HepG2 (cell line): ENCODE measurements around the gene APBB2. TPM values are rescaled to one million over a fixed set of nuclear protein-coding genes. Genes with fewer than 3 reads are reported as not detected.

ENCODE experiments used
- CEBPZ ChIP-seq: IDR thresholded peaks from 2 replicates; pipeline ENCODE4 v1.6.1; 2012; ENCODE audit warnings: low read length, improper control_type of control experiment
- CREB1 ChIP-seq, 2 experiments: fragments of 450-650 bp in 1 of 2; IDR thresholded peaks; 2 replicates each; pipeline ENCODE4 v1.6.1; 2016 to 2017; ENCODE audit warnings: control low read depth in 1 of 2, mild to moderate bottlenecking in 1 of 2, missing compliant biosample characterization in 1 of 2, missing genetic modification characterization in 1 of 2
- FOSL1 ChIP-seq: sonication (generic); formaldehyde crosslinking; IDR thresholded peaks from 2 replicates; pipeline ENCODE4 v1.9.0; 2021; ENCODE audit warnings: missing genetic modification reagents, borderline replicate concordance
- HNRNPK ChIP-seq: fragments of 200-400 bp; formaldehyde crosslinking; IDR thresholded peaks from 2 replicates; pipeline ENCODE4 v1.6.1; 2018; ENCODE audit warnings: low read length, low read depth, moderate library complexity, mild to moderate bottlenecking; ENCODE audit not compliant: poor library complexity, severe bottlenecking
- IRF9 ChIP-seq: sonication (generic); formaldehyde crosslinking; IDR thresholded peaks from 2 replicates; pipeline ENCODE4 v1.8.0; 2022; ENCODE audit warnings: missing genetic modification reagents, mild to moderate bottlenecking, borderline replicate concordance
- MAFG ChIP-seq: sonication (generic); formaldehyde crosslinking; IDR thresholded peaks from 2 replicates; pipeline ENCODE4 v1.5.1; 2020; ENCODE audit warnings: mild to moderate bottlenecking, missing genetic modification reagents
- NFKBIZ ChIP-seq: IDR thresholded peaks from 2 replicates; pipeline ENCODE4 v1.6.1; 2018; ENCODE audit warnings: missing genetic modification reagents, missing compliant biosample characterization
- PAX8 ChIP-seq: sonication (generic); formaldehyde crosslinking; IDR thresholded peaks from 2 replicates; pipeline ENCODE4 v1.8.0; 2022; ENCODE audit warnings: mild to moderate bottlenecking, missing genetic modification reagents, borderline replicate concordance
- PRMT3 ChIP-seq: sonication (generic); formaldehyde crosslinking; IDR thresholded peaks from 2 replicates; pipeline ENCODE4 v1.8.1; 2022; ENCODE audit warnings: low read depth, mild to moderate bottlenecking, moderate library complexity, missing genetic modification reagents, borderline replicate concordance
- SIX4 ChIP-seq: sonication (generic); formaldehyde crosslinking; IDR thresholded peaks from 2 replicates; pipeline ENCODE4 v1.4.0; 2020; ENCODE audit warnings: missing genetic modification reagents
- TBX2 ChIP-seq: sonication (generic); formaldehyde crosslinking; IDR thresholded peaks from 2 replicates; pipeline ENCODE4 v1.5.0; 2020; ENCODE audit warnings: missing genetic modification reagents, mild to moderate bottlenecking, borderline replicate concordance
- ZBTB8A ChIP-seq: sonication (generic); formaldehyde crosslinking; IDR thresholded peaks from 2 replicates; pipeline ENCODE4 v1.4.0; 2020; ENCODE audit warnings: mild to moderate bottlenecking, low read depth, missing genetic modification reagents, borderline replicate concordance
- ZNF382 ChIP-seq: sonication (generic); formaldehyde crosslinking; IDR thresholded peaks from 2 replicates; pipeline ENCODE4 v1.5.0; 2020; ENCODE audit warnings: missing genetic modification reagents, mild to moderate bottlenecking, borderline replicate concordance
- ZNF780A ChIP-seq: sonication (generic); formaldehyde crosslinking; IDR thresholded peaks from 2 replicates; pipeline ENCODE4 v1.8.0; 2022; ENCODE audit warnings: mild to moderate bottlenecking, missing genetic modification reagents, moderate library complexity
- ZNF784 ChIP-seq: sonication (generic); formaldehyde crosslinking; IDR thresholded peaks from 2 replicates; pipeline ENCODE4 v1.5.1; 2020; ENCODE audit warnings: missing genetic modification reagents, mild to moderate bottlenecking, borderline replicate concordance
- polyA plus RNA-seq, 8 experiments: library from polyadenylated mRNA; depleted of rRNA in 3 of 8; stranded (reverse) in 7 of 8; unstranded in 1 of 8; fragments of >200 nt; fragmentation: Illumina TruSeq in 4 of 8; extraction: Trizol in 4 of 8; gene quantifications; 2 replicates each; pipeline versions ENCODE4 v1.2.1 to v1.2.3, GENCODE V29; 2011 to 2016; ENCODE audit warnings: low read depth in 4 of 8, missing spikeins in 1 of 8, mixed read lengths in 1 of 8; ENCODE audit not compliant: insufficient read depth in 1 of 8
- total RNA-seq, 5 experiments: library from RNA; depleted of rRNA; stranded (reverse); fragments of >200 nt; fragmentation: Illumina TruSeq; extraction: Trizol; gene quantifications; 2 replicates each; pipeline ENCODE4 v1.2.3, GENCODE V29; 2016; ENCODE audit warnings: low read depth in 1 of 5
- TF ChIP-seq, protein P1 (sequence below): sonication (generic); formaldehyde crosslinking; IDR thresholded peaks from 2 replicates; pipeline ENCODE4 v1.5.0; 2020; ENCODE audit warnings: mild to moderate bottlenecking, missing genetic modification reagents, borderline replicate concordance
- TF ChIP-seq, protein P2 (sequence below): IDR thresholded peaks from 2 replicates; pipeline ENCODE4 v1.6.1; 2016; ENCODE audit warnings: low read depth, control low read depth

Gene APBB2
- total and polyA plus RNA-seq, 2 of the 13 experiments (the other 11 are each of a cell fraction or from before 2014, with no cell fraction given), result 11.7 to 17.0 TPM

DNA sequence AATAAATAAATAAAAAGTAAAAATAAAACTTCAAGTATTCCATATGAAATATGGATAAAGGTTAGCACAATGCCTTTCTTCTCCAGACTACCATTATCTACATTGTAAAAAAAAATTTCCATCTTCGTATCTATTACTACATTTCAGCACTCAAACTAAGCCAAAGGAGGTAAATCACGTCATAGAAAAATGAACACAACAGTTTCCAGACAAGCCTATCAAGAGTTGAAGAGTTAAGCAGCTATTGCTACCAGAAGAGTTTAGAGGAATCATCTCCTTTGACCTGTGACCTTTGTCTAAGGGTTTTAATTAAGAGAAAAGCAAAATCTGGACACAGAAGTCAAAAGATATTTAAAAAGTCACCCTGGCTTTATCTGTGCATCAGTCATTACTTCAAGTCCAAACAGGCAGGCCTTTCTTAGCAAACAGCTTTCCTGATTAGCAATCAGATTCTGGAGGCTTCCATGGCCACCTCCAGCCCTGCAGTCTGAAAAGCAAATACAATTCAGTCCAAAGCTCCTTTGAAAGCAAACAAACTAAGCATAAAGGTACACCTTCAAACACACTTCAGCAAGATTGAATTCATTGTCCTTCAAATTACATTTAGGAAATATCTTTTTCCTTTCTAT, 82.2 kb downstream of the APBB2 start (continued):
- no peak for TF ChIP-seq IRF9
- TF ChIP-seq, protein P1, sequence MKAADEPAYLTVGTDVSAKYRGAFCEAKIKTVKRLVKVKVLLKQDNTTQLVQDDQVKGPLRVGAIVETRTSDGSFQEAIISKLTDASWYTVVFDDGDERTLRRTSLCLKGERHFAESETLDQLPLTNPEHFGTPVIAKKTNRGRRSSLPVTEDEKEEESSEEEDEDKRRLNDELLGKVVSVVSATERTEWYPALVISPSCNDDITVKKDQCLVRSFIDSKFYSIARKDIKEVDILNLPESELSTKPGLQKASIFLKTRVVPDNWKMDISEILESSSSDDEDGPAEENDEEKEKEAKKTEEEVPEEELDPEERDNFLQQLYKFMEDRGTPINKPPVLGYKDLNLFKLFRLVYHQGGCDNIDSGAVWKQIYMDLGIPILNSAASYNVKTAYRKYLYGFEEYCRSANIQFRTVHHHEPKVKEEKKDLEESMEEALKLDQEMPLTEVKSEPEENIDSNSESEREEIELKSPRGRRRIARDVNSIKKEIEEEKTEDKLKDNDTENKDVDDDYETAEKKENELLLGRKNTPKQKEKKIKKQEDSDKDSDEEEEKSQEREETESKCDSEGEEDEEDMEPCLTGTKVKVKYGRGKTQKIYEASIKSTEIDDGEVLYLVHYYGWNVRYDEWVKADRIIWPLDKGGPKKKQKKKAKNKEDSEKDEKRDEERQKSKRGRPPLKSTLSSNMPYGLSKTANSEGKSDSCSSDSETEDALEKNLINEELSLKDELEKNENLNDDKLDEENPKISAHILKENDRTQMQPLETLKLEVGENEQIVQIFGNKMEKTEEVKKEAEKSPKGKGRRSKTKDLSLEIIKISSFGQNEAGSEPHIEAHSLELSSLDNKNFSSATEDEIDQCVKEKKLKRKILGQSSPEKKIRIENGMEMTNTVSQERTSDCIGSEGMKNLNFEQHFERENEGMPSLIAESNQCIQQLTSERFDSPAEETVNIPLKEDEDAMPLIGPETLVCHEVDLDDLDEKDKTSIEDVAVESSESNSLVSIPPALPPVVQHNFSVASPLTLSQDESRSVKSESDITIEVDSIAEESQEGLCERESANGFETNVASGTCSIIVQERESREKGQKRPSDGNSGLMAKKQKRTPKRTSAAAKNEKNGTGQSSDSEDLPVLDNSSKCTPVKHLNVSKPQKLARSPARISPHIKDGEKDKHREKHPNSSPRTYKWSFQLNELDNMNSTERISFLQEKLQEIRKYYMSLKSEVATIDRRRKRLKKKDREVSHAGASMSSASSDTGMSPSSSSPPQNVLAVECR (CRISPR knock-in tag), result no peak; the same call in 1 of the 2 replicates
- TF ChIP-seq ZNF780A (CRISPR knock-in tag), result no peak
- TF ChIP-seq, protein P2, sequence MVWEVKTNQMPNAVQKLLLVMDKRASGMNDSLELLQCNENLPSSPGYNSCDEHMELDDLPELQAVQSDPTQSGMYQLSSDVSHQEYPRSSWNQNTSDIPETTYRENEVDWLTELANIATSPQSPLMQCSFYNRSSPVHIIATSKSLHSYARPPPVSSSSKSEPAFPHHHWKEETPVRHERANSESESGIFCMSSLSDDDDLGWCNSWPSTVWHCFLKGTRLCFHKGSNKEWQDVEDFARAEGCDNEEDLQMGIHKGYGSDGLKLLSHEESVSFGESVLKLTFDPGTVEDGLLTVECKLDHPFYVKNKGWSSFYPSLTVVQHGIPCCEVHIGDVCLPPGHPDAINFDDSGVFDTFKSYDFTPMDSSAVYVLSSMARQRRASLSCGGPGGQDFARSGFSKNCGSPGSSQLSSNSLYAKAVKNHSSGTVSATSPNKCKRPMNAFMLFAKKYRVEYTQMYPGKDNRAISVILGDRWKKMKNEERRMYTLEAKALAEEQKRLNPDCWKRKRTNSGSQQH, result no peak
- TF ChIP-seq MAFG, result no peak
- TF ChIP-seq HNRNPK, result no peak
- TF ChIP-seq CREB1 (IDR thresholded peaks at IDR 0.05), result no peak
- TF ChIP-seq CREB1 (CRISPR knock-in tag; IDR thresholded peaks at IDR 0.05), result peak; percentile 72
- TF ChIP-seq SIX4 (CRISPR knock-in tag), result peak; percentile 62; the same call in 1 of the 2 replicates
- no peak for TF ChIP-seq ZNF784 (CRISPR knock-in tag)
- TF ChIP-seq ZBTB8A, result no peak
- peak; percentile 79 for TF ChIP-seq NFKBIZ (CRISPR knock-in tag)
- TF ChIP-seq FOSL1, result no peak
- no peak for TF ChIP-seq CEBPZ
- peak; percentile 95 for TF ChIP-seq TBX2 (CRISPR knock-in tag)
- no peak for TF ChIP-seq PAX8 (CRISPR knock-in tag)
- no peak for TF ChIP-seq PRMT3 (CRISPR knock-in tag)
- no peak for TF ChIP-seq ZNF382
